Stomach (tissue), 9 donors: ENCODE data around the gene CARMIL1. TPM values are rescaled to one million over a fixed set of nuclear protein-coding genes. Genes with fewer than 3 reads are reported as not detected.

Experiments used
- DNase-seq, 2 donors: peaks; one replicate each; pipeline versions ENCODE4 v3.0.0 to v3.0.0-alpha.2; 2013 to 2019
- H3K27ac ChIP-seq, 5 donors: fragments of 200-600 bp in 4 of 5; sonication (generic) in 4 of 5; one replicate each; pipeline ENCODE4 v1.5.1; 2013 to 2019; ENCODE audit warnings: mild to moderate bottlenecking in 1 of 5, moderate library complexity in 1 of 5
- H3K27me3 ChIP-seq, 3 donors: fragments of 200-600 bp; sonication (generic); one replicate each; pipeline ENCODE4 v1.5.1; 2017 to 2019; ENCODE audit warnings: mixed run types in 1 of 3
- H3K36me3 ChIP-seq, 4 donors: fragments of 200-600 bp; sonication (generic); 1 replicate in 3 of 4; 2 replicates in 1 of 4; pipeline ENCODE4 v1.5.1; 2016 to 2019
- H3K4me1 ChIP-seq, 4 donors: fragments of 200-600 bp; sonication (generic); one replicate each; pipeline ENCODE4 v1.5.1; 2016 to 2019
- H3K4me3 ChIP-seq, 4 donors: fragments of 200-600 bp; sonication (generic) in 3 of 4; one replicate each; pipeline ENCODE4 v1.5.1; 2016 to 2019; ENCODE audit warnings: mild to moderate bottlenecking in 1 of 4
- H3K9me3 ChIP-seq, 4 donors: fragments of 200-600 bp; sonication (generic); one replicate each; pipeline ENCODE4 v1.5.1; 2016 to 2019
- EP300 ChIP-seq: sonication (generic); formaldehyde crosslinking; IDR thresholded peaks from one replicate; pipeline ENCODE4 v1.6.1; 2017; ENCODE audit warnings: antibody characterized with exemption
- POLR2A ChIP-seq, 4 donors: fragments of 450-650 bp; IDR thresholded peaks; one replicate each; pipeline ENCODE4 v1.6.1; 2016; ENCODE audit warnings: antibody characterized with exemption in 4 of 4, control low read depth in 2 of 4, mild to moderate bottlenecking in 1 of 4, moderate library complexity in 1 of 4
- POLR2AphosphoS5 ChIP-seq, 3 donors: sonication (generic); formaldehyde crosslinking; IDR thresholded peaks; one replicate each; pipeline ENCODE4 v1.6.1; 2016; ENCODE audit warnings: antibody characterized with exemption in 3 of 3
- WGBS, 5 donors: extraction: QIAGEN DNeasy Blood & Tissue Kit in 3 of 5; methylation state at CpG; one replicate each; pipeline versions ENCODE4 v1.1.5 to v1.1.7; 2013 to 2018; 5-methylcytosine and 5-hydroxymethylcytosine counted together
- intact Hi-C: fragments of 100-400 bp; cut with DNase I; formaldehyde crosslinking; loops from one replicate; pipeline ENCODE4 v1.15.1; 2023; ENCODE audit warnings: low total_unique reads
- polyA plus RNA-seq, 3 donors: library from polyadenylated mRNA; stranded (reverse); fragments of 200-250 nt; gene quantifications; one replicate each; pipeline ENCODE4 v1.2.3, GENCODE V29; 2013
- total RNA-seq, 5 donors: library from RNA; depleted of rRNA; stranded (reverse); fragments of >200 nt; gene quantifications; one replicate each; pipeline versions ENCODE4 v1.1.0 to v1.2.3, GENCODE V29; 2014 to 2016
- TF ChIP-seq, protein P1 (sequence below), 7 experiments: fragments of 450-650 bp in 4 of 7; fragments of 200-600 bp in 3 of 7; sonication (generic) in 3 of 7; IDR thresholded peaks; one replicate each; pipeline ENCODE4 v1.5.1; 2016 to 2019; ENCODE audit warnings: antibody characterized with exemption in 7 of 7, control low read depth in 2 of 7, mild to moderate bottlenecking in 1 of 7
- donor health status: healthy with polysubstance abuse.
- donor health status: Bipolar disorder and iron deficiency.
- donor health status: healthy.

CARMIL1 gene
- total and polyA plus RNA-seq, 8 donors, result 10.5 to 42.7 (median 14.9) TPM

DNA sequence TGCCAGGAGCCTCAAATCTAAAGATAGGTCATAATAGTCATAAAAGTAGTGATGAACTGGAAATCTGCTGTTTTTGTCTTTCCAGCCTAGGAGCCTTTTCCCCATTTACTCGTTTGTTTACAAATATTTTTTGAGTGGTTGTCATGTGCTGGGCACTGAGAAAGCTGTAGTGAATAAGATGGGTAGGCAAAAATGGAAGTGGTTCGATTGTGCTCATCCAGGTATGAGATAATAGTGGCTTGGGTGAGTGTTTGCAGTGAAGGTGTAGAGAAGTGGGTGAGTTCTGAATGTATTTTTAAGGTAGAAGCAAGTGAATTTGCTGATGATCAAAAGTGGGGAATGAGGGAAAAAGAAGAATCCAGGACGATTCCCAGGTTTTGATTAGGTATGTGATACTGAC is 53.0 kb downstream of the CARMIL1 start:
- H3K4me1 ChIP-seq, result peaks cover 8 to 46% (median 16%) of the 10 kb centered on the region in 4 donors
- no peaks in the 10 kb centered on the region for H3K36me3 ChIP-seq
- H3K9me3 ChIP-seq, result no peaks in the 10 kb centered on the region
- H3K27me3 ChIP-seq, result no peaks in the 10 kb centered on the region
- 66 to 78% (median 69%) methylated on average over 3 of the region's 3 CpGs for WGBS, 5 donors
- no peak overlapping the region for H3K4me3 ChIP-seq
- H3K27ac ChIP-seq, result no peak overlapping the region
- TF ChIP-seq, protein P1, sequence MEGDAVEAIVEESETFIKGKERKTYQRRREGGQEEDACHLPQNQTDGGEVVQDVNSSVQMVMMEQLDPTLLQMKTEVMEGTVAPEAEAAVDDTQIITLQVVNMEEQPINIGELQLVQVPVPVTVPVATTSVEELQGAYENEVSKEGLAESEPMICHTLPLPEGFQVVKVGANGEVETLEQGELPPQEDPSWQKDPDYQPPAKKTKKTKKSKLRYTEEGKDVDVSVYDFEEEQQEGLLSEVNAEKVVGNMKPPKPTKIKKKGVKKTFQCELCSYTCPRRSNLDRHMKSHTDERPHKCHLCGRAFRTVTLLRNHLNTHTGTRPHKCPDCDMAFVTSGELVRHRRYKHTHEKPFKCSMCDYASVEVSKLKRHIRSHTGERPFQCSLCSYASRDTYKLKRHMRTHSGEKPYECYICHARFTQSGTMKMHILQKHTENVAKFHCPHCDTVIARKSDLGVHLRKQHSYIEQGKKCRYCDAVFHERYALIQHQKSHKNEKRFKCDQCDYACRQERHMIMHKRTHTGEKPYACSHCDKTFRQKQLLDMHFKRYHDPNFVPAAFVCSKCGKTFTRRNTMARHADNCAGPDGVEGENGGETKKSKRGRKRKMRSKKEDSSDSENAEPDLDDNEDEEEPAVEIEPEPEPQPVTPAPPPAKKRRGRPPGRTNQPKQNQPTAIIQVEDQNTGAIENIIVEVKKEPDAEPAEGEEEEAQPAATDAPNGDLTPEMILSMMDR (IDR thresholded peaks at IDR 0.05), result no peak
- no peak for TF ChIP-seq POLR2A (IDR thresholded peaks at IDR 0.05)
- TF ChIP-seq EP300, result no peak
- TF ChIP-seq POLR2AphosphoS5 (IDR thresholded peaks at IDR 0.05), result no peak
- intact Hi-C loops, result no loop called here
- no peak for DNase-seq

GRCh38 chr6:25332655-25333071 is 53.5 kb downstream of the CARMIL1 start:
- H3K27ac ChIP-seq, result no peak overlapping the region
- H3K4me3 ChIP-seq, result no peak overlapping the region
- no peaks in the 10 kb centered on the region for H3K36me3 ChIP-seq
- no peaks in the 10 kb centered on the region for H3K9me3 ChIP-seq
- DNase-seq, result peak in 1 of 2 donors; percentile 31
- H3K27me3 ChIP-seq, result no peaks in the 10 kb centered on the region
- 53 to 61% (median 58%) methylated on average over 5 of the region's 5 CpGs for WGBS, 5 donors
- intact Hi-C loops, result no loop called here
- TF ChIP-seq EP300, result no peak
- TF ChIP-seq POLR2A (IDR thresholded peaks at IDR 0.05), result no peak
- TF ChIP-seq POLR2AphosphoS5 (IDR thresholded peaks at IDR 0.05), result no peak
- TF ChIP-seq, protein P1 (IDR thresholded peaks at IDR 0.05), result no peak
- peaks cover 8 to 44% (median 17%) of the 10 kb centered on the region in 4 donors for H3K4me1 ChIP-seq

- Histone ChIP-seq H3K27me3 (no peaks in the 10 kb centered on the region), H3K9me3 (no peaks in the 10 kb centered on the region), H3K36me3 (no peaks in the 10 kb centered on the region), H3K27ac (no peak overlapping the region), H3K4me1 (peaks cover 8 to 38% (median 17%) of the 10 kb centered on the region in 4 donors), H3K4me3 (no peak overlapping the region)
- TF ChIP-seq POLR2AphosphoS5 (IDR thresholded peaks at IDR 0.05), result no peak
- no peak for DNase-seq
- 88 to 95% (median 92%) methylated on average over 3 of the region's 3 CpGs for WGBS, 5 donors
- intact Hi-C loops, result no loop called here
Observed at GRCh38 chr6:25333471-25333870, 54.3 kb downstream of the CARMIL1 start.

DNA sequence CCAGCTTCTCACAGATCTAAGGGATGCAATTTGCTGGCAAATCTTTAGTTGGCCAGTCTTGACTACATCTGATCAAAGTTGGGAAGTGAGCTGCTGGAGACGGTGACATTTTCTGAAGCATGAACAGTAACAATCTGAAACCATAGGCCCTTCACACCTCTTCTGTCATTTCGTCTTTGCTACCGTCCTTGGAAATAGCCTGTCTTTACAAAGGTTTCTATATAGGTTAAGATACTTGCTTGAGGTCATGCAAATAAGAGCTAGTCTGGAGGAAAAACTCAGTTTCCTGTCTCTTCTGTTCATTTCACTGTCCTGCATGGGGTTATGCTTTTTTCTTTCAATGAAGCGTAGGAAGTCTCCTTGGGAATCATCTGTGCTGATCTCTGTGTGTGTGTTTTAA is 55.6 kb downstream of the CARMIL1 start:
- no peak overlapping the region for H3K27ac ChIP-seq
- no peak for DNase-seq
- intact Hi-C loops, result no loop called here
- 66 to 81% (median 80%) methylated on average over 4 of the region's 4 CpGs for WGBS, 5 donors
- peaks cover 8 to 30% (median 17%) of the 10 kb centered on the region in 4 donors for H3K4me1 ChIP-seq
- no peaks in the 10 kb centered on the region for H3K9me3 ChIP-seq
- H3K27me3 ChIP-seq, result no peaks in the 10 kb centered on the region
- no peaks in the 10 kb centered on the region for H3K36me3 ChIP-seq
- no peak for TF ChIP-seq POLR2AphosphoS5 (IDR thresholded peaks at IDR 0.05)
- TF ChIP-seq, protein P1 (IDR thresholded peaks at IDR 0.05), result no peak
- TF ChIP-seq EP300, result no peak
- TF ChIP-seq POLR2A (IDR thresholded peaks at IDR 0.05), result no peak
- H3K4me3 ChIP-seq, result no peak overlapping the region

DNA sequence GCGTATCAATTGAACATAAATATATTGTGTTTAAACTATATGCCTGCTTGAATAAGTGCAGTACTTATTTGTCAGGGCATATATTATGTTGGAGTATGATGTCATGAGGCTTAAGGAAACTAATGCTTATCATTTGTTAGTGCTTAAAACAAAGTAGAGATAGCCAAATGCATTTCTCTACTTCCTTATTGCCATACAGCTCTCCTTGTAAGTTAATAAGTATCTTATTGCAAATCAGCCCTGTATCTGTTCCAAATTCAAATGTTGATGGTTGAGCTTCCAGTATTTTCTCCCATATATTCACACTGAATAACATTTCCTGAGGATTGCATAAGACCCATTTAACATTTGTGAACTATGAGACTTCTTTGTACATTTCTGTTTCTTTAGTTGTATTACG is 57.8 kb downstream of the CARMIL1 start:
- Histone ChIP-seq H3K4me1 (peaks cover 3 to 20% (median 11%) of the 10 kb centered on the region in 4 donors), H3K9me3 (no peaks in the 10 kb centered on the region), H3K36me3 (no peaks in the 10 kb centered on the region), H3K27me3 (no peaks in the 10 kb centered on the region), H3K27ac (peak overlapping the region in 3 of 5 donors; percentile 11 to 32 (median 20)), H3K4me3 (no peak overlapping the region)
- TF ChIP-seq, protein P1 (IDR thresholded peaks at IDR 0.05), result no peak
- TF ChIP-seq POLR2AphosphoS5 (IDR thresholded peaks at IDR 0.05) (peak in 1 of 3 donors; percentile 25), POLR2A (IDR thresholded peaks at IDR 0.05) (no peak)
- intact Hi-C loops, result no loop called here
- WGBS, 5 donors, result 42 to 72% (median 55%) methylated on average over 2 of the region's 2 CpGs
- DNase-seq, result peak in 1 of 2 donors; percentile 41
